Activated T-cell treated with anti-CD3 and anti-CD28 coated beads for 24 hours (primary cell): Measurements from ENCODE around the gene GPR55.
"Not testable (repeated sequence)": the region's sequence is repeated elsewhere in the genome, so short reads cannot be mapped to it uniquely, and the experiment has no call there.

Experiments used
- DNase-seq: peaks from one replicate; pipeline ENCODE4 v3.0.0-alpha.2; 2020; ENCODE audit warnings: low read depth

The GPR55 gene

GRCh38 chr2:230950874-230951339 lies 25.9 kb upstream of the GPR55 start:
- no peak for DNase-seq

- DNase-seq = no peak
Measured at GRCh38 chr2:230949966-230950873, 25.2 kb upstream of the GPR55 start.

GRCh38 chr2:230947908-230948365 lies 22.9 kb upstream of the GPR55 start:
- no peak for DNase-seq

- no peak for DNase-seq
Measured at GRCh38 chr2:230947235-230947576, 22.2 kb upstream of the GPR55 start.

GRCh38 chr2:230946429-230947234 lies 21.6 kb upstream of the GPR55 start:
- DNase-seq = no peak

- DNase-seq = no peak
Measured at GRCh38 chr2:230944757-230945372, 19.8 kb upstream of the GPR55 start.

GRCh38 chr2:230944123-230944653 lies 19.1 kb upstream of the GPR55 start:
- DNase-seq = peak; percentile 36

GRCh38 chr2:230942920-230943896 lies 18.2 kb upstream of the GPR55 start:
- peak; percentile 41 for DNase-seq

- no peak for DNase-seq
Measured at GRCh38 chr2:230942371-230942770, 17.3 kb upstream of the GPR55 start.

- no peak for DNase-seq
Measured at GRCh38 chr2:230941202-230942180, 16.4 kb upstream of the GPR55 start.

GRCh38 chr2:230940471-230940815 lies 15.4 kb upstream of the GPR55 start:
- no peak for DNase-seq

- no peak for DNase-seq
Measured at GRCh38 chr2:230939691-230940470, 14.8 kb upstream of the GPR55 start.

- DNase-seq = no peak
Measured at GRCh38 chr2:230939066-230939591, 14.1 kb upstream of the GPR55 start.

GRCh38 chr2:230938516-230939065 lies 13.5 kb upstream of the GPR55 start:
- no peak for DNase-seq

GRCh38 chr2:230938098-230938497 lies 13.1 kb upstream of the GPR55 start:
- no peak for DNase-seq

- DNase-seq = no peak
Measured at GRCh38 chr2:230937362-230937761, 12.3 kb upstream of the GPR55 start.

GRCh38 chr2:230936243-230936642 lies 11.2 kb upstream of the GPR55 start:
- DNase-seq = not testable (repeated sequence)

- no peak for DNase-seq
Measured at GRCh38 chr2:230935130-230935430, 10.0 kb upstream of the GPR55 start.
